Measurements from ENCODE around the gene TGFA.

Gene TGFA

DNA sequence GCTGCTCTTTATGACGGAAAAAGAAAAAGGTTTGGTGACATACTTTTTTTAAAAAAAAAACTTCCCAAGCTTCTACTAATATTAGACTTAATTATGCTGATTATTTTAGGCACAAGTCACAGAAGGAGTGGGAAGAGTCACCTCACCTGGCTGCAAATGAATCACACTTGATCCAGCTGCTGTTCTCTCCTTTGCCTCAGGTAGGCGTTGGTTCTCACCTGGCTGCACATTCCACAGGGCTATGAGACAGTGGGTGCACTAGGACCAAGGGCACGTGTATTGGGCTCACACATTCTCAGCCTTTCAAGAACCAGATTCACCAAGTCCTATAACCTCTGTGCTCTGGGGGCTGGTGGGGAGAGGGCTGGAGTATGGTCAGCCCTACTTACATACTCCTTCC is 93.3 kb downstream of the TGFA start:
- no peak for DNase-seq

DNA sequence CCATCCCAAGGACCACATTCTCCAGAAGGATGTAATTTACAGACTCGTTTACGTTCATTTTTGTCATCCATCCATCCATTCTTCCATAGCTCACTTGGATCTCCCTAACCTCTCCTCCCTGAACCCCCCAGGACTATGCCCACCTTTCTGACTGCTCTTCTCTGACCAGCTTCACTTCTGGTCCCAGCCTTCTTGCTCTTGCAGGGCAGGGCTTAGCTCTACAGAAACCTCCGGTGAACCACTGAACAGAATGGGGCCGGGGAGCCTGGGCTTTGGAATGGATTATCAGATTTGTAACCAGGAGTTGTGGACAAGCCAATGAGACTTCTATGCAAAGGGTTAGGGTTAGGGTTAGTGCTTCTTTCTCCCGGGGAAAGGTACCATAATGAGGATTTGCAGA is 95.0 kb downstream of the TGFA start:
- DNase-seq, result no peak

DNA sequence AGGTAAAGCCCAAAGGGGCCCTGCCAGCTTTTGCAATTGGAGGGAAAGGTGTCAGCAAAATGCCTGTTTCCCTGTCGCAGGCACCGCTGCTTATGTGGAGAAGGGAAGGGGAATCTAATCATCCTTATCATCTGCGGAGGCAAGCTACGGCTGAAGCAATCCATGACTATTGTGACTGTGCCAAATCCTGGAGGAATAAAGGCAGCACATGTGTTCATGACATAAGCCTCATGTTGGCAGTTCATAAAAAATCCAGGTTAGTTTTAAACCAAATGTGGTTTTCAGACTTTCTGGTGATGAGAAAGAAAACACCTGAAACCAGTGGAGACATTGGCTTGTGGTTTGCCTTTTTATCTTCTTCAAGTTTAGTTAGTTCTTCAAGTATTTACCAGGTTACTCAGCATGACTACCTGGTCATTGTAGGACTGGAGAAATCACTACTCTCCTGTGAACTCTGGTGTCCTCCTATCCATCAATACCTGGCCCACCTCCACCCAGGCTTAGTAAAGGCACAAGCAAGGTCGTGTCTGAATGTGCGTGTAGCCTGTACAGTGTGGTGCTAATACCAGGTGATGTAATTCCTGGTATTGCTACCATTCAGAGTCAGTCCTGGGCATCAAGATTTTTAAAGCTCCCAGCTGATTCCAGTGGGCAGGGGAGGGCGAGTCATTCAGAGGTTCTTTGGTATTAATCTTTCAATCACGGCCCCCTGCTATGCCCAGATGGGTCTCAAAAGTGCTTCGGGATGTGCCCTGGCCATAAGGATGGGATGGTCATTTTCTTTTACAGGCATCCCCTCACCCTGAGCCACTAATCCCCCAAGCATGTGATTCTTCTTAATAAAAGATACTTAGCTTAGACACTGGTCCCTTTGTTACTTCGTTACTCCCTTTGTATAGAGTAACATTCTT is 96.8 kb downstream of the TGFA start:
- peak; percentile 20 for DNase-seq

DNA sequence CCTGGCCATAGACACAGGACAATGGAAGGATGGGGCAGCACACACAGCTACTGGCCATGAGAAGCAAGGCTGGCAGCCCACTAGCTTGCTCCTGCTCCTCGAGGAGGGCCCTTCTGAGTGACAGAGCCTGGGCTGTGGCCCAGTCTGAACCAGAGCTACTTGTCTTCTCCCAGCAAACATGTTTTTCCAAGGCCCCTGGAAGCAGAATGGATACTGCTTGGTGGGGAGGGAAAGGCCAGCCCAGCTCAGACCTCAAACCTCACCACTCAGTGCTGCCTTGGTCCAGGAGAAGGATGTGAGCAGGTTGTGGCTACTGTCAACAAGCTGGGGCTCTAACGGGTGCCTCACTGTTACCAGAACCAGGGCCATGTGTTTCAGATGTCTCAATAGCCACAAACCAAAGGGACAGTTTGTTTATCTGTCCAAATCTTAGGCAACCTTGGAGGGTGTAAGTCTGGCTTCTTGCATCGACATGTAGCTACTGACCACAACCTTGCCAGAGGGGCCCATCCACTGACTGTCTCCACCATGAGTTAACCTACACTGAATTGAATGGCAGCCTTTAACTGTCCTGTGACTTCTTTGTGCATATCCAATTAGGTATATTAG is 98.6 kb downstream of the TGFA start:
- no peak for DNase-seq

DNA sequence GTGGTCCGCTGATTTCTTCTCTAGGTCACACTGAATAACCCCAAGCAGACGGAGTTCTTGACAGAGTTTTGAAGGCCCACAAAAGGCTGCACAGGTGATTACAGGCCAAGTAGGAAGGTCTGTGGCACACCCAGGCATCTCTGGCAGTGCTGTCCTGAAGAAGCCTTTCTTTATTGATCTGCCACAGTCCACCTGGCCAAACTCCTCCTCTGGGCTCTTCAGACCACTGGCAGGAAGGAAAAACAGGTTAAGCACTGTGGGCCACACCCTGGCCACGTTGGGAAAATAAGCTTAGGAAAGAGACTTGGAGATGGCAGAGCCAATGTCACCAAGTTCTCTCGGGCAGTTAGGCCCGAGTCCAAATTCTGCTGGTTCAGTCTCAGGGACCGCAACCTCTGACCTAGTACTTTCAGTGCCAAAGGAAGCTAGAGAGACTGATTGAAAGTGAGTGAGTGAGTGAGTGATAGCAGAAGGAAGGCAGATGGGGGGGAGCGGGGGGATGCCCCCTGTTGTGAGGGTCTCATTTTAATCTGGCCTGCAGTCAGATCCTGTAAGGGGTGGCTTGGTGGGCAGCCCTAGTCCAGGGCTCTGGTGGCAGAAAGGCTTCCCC is 102.9 kb downstream of the TGFA start:
- DNase-seq, result no peak

DNA sequence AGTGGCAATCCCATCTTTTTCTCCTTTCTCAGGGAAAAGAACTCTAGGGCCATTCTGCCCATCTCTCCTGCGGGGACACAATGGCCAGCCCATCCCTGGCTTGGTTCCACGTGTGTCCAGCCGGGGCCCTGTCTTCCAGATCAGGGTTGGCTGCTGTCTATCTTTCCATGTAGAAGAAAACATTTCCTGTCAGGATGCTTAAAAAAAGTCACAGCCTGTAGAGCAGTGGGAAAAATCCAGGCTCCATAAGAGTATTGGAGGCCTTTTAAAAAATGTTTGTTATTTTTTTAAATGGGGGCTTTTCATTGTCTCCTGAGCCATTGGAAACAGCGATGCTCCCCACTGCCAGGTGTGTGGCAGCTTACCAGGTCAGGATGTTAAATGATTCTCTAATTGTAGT is 105.6 kb downstream of the TGFA start:
- no peak for DNase-seq

DNA sequence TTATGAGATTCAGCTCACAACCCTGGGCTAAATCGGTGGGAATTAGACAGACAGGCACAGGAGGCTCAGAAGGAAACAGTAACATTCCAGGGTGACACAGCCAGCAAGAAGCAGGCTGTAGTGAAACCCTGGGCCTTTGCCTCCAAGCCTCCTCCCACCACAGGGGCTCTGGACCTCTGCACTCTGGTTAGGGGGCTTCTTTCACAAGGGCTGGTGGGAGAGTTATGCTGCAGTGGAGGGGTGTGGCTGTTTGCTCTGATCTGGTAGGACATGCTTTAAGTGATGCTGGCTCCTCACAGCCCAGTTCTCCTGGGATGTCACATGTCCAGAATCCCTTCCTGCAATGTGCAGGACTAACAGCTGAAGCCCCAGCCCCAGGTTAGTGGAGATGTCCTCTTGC is 109.9 kb downstream of the TGFA start:
- no peak for DNase-seq

DNA sequence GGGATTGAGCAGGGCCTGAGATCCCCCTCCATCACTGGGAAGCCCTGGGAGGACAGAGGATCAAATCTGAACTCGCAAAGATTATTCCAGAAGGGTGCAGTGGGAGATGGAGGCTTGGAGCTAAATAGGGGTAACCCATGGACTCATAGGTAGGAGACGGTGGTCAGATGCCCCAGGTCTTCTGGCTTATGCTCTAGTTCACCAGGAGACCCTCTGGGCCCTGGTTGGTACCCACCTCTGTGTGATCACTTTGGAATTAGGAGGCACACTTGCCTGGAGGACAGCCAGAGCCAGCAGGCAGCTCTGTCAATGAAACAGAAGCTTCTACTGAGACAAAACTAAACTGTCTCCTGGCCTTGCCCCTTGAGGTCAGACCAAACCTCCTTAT is 110.6 kb downstream of the TGFA start:
- no peak for DNase-seq

DNA sequence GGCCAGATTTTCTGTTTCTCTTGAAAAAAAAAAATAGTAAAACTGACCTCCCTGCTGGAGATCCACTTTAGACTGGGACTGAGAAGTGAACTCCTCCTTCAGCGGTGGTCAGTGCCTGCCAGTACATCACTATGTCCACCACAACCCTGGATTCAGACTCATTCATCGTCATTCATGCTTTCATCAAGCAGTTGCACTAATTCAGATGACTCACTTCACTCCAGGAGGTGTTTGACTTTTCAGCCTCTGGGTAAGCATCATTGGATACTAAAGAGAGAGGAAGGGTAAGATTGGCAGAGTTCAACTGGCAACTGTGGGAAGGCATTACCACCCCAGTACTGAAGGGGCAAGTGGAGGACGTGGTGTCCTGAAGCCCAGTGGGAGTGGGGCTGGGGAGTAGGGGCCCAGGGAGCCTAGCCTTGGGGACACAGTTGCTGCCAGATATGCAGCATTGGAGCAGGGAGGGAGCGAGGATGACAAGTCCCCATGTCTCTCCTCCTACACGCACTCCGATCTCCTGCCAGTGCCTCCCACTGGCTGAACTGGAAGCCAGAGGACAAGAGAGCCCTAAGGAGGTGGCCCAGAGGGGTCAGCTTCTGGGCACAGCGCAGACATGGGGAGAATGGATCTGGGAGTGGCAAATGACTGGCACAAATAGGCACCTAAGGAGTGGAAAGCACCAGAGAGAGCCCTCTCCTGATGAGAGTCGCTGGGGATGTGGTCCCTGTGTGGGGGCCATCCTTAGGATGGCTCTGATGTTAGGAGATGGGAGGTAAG is 111.1 kb downstream of the TGFA start:
- no peak for DNase-seq

DNA sequence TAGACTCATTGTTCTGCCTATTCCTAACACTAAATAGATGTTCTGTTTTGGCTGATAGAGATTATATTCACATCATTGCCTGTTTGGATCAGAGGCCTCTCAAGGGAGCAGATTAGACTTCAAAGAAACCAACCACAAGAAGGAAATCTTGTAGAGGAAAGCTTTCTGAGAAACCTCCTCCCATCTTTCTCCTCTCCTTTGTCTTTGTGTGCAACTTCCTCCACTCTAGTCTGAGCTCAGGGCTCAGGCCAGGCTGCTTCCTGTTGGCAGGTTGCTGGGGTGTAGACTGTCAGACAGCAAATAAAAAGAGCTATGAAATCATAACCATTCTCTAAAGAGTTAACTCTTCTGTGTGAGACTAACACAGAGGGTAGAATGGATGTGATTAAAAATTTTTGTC is 113.0 kb downstream of the TGFA start:
- DNase-seq, result peak; percentile 18

DNA sequence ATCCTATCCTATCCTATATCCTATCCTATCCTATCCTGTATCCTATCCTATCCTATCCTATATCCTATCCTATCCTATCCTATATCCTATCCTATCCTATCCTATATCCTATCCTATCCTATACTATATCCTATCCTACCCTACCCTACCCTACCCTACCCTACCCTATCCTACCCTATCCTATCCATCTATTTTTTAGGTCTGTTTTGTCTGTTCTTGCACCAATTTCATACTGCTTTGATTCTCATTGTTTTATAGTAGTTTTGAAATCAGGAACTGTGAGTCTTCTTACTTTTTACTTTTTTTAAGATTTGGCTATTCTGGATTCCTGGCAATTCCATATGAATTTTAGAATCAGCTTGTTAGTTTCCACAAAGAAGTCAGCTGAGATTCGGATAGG is 118.5 kb downstream of the TGFA start:
- no peak for DNase-seq

DNA sequence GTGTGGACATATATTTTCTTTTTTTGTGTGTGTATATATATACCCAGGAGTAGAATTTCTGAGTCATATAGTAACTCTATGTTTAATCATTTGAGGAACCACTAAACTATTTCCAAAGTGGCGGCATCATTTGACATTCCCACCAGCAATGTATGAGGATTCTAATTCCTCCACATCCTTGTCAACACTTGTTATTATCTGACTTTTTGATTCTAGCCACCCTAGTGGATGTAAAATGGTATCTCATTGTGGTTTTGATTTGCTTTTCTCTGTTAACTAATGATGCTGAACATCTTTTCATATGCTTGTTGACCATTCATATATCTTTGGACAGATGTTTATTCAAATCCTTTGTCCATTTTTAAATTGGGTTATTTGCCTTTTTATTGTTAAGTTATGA is 120.3 kb downstream of the TGFA start:
- no peak for DNase-seq

DNA sequence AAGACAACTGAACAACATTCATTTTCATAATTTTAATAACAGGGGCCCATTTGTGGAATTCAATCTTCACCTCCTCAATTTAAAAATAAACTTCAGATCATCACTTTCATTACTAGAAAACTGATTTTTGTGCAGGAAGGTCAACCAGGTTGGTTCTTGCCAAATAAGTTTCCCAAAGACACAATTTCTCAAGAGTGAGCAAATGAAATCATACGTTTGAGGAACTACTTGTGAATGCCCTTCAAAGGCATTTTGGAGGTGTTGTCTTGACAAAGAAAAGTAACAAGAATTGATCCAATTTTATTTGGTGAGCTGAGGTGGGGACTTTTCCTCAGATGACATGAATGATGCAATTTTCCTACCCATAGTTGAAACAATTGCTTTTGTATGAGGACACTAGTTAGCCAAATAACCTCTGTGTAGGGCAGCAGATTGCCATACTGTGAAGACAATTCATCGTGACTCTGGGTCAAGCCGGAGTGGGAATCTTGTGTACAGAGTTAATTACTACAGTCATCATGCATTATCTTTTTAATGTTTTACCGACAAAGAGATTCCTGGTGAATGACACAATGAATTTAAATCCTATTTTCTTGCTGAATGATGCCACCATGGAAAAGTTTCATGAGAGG is 121.8 kb downstream of the TGFA start:
- DNase-seq, result no peak

DNA sequence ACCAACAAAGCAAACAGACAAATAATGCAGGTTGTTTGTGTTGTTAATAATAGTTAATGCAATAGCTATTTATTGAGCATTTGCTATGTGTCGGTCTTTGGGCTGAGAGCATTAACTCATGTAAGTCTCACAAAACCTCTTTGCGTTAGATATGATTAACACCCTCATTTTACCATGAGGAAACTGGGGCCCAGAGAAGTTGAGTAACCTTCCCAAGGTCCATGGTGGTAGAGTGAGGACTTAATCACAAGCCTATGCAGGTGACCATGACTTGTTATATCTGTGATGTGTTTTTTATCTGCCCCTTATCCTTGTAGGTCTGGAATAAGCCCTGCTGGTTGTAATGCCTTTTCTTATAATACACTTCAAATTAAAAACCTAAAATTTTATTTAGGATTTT is 127.3 kb downstream of the TGFA start:
- DNase-seq, result no peak

DNA sequence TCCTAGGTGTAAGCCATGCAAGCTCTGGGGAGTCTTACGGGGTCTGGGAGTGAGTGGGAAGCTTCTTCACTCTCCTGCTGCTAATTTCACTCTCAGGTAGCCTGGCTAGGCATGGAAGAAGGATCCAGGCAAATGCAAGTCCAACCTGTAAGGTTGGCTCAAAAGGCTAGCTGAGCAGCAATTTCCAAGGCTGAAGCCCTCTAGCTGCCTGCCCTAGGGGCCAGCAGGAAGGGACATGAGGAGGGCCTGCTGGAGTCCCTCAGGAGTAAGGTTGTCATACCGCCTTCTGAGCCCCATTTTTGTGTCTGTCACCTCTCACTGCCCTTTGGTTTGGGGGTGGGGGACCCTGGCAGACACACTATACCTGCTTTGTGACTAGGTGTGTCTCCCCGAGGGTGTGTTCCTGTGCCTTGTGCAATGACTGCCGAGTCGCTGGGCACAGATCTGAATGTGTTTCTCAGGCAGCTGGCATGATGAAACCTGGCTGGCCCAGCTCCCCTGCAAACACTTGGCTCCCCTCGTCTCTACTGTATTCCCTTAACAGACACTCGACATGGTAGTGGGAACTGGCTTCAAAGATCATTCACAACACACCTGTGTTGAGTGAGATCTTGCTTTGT is 127.8 kb downstream of the TGFA start:
- DNase-seq, result no peak

DNA sequence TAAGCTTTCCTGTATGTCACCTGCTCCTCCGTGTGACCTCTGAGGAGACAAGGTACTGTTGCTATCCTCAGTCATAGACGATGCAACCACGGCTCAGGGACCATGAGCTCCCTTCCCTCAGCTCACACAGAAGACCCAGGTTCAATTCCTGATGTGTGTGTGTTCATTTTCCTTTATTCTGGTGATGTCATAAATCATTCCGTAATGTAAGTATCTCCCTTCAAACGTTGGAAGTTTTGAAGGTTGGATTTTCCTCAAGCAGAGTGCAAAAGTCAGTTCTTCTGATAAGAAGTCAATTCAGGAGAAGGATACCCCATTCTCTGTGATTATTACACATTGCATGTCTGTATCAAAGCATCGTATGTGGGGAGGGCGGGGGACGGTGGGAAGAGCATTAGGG is 132.9 kb downstream of the TGFA start:
- no peak for DNase-seq

DNA sequence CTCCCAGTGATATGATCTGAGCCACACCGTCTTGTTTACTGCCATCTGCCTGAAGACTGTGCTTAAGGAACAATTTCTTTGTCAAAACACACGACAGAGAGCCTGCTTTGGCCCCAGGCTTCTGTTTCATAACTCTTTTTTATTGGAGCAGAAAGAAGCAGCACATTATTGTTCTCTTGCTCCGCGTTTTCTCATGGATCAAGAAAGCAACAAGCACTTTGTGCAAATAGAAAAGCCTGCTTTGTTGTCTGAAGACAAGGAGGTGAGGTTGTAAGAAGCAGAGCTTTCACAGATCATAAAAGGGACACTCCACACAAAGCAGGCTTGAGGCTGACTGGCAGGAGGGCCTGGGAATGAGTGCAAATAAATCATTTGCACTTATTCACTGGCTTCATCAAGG is 133.5 kb downstream of the TGFA start:
- DNase-seq, result no peak

DNA sequence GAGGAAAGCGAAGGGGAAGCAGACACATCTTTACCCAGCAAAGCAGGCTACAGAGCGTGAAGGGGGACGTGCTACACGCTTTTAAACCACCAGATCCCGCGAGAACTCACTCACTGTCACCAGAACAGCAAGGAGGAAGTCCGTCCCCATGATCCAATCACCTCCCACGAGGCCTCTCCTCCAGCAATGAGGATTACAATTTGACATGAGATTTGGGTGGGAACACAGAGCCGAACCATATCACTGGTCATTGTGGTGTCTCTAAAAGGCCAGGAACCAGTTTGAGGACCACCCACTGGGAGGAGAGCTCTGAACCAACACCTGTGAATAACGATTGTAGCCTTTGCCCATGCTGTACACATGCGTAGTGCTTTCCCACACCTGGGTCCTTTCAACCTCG is 135.1 kb downstream of the TGFA start:
- DNase-seq, result no peak

DNA sequence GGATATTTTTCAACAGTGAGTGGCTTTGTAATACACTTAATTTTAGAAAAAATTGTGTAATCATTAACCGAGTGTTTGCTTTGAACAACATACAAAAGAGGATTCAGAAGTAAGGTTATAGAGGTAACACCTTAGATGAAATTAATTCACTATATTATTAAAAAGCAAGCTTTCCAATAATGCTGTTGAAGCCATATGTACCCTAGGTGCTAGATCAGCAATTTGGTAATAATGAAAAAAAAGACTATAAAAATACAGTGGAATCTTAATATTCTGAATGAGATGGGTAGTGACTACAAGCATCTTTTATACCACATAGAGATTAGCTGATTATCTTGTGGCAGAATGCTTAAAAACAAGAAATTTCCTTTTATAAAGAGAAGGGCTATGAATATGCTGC is 136.6 kb downstream of the TGFA start:
- no peak for DNase-seq

DNA sequence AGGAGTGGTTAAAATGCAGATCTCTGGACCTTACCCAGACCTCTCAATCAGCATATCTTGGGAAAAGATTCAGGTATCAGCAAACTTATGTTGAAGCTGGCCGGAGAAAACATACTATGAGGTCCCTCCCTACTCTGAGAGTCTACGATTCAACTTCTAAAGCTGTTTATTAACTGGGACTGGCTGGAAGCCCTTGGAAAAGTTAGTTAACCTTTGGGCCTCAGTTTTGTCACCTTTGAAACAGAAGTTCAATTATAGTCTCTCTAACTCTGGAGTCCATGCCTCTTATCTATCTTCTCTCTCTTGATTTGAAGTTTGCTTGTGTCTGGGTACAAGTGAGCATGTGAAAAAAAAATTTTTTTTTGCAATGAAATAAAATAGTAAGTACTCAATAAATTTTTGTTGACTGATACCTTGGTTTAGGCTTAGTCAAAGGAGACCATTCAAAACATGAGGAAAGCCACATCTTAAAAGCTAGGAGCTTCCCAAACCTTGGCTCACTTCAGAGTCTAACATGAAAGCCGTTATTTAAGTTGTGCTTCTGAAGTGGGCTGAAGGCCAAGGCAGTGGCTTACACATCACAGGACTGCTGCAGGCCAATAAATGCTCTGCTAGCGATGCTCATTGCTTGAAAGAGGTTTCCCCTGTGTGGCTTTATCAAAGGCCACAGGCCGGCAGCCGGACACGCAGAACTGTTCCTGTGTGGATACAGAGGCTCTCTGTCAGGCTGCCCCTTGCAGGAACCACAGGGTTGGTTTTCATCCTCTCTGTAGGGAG is 141.1 kb downstream of the TGFA start:
- no peak for DNase-seq

DNA sequence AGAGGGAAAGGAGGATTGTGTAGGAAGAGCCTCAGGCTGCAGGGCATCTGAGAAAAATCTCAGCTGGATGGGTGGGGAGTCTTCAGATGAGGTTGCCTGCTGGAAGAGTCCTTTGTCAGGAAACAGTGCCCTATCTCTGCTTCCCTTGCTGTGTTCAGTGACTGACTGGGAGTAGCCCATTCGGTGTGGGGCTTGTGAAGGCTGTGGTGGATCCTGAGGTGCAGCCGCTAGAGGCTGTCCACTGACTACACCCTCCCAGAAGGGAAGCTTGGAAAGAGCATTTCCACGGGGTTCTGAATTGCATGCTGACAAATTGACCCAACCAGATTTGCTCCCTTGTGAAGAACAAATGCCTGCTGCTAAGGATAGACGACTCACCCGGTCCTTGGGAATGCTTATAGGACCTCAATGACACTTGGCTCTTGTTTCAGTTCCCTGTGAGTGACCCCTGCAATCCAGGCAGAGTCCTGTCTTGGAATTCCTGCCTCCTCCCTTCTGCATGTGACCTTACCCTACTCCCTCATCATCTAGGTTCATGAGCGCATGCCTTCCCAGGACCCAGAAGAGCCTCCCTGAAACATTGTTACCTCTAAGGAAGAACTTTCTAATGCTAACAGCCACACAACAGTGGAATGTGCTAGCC is 142.0 kb downstream of the TGFA start:
- DNase-seq, result no peak

All from activated CD4-positive, alpha-beta T cell treated with anti-CD3 and anti-CD28 coated beads, Interleukin-2, amount 50 U/mL, for 16 hours (primary cell).